HG03342 (cell line): Measurements from ENCODE around the gene INTS11.

Experiments
- ATAC-seq: cut with Tn5 transposase; IDR thresholded peaks from one replicate; pipeline ENCODE4 v1.9.1; 2021; ENCODE audit warnings: mild to moderate bottlenecking, moderate library complexity; ENCODE audit not compliant: unreplicated experiment

The INTS11 gene

GRCh38 chr1:1358433-1359271 lies 34.2 kb upstream of the INTS11 start, which contains the start of gene MXRA8:
MXRA8 (minus strand) TSS chr1:1358555; CDS start chr1:1358504, 51 bp downstream.
- ATAC-seq: no peak

GRCh38 chr1:1357871-1358432 lies 33.5 kb upstream of the INTS11 start:
- no peak for ATAC-seq

- ATAC-seq: no peak
Observed at GRCh38 chr1:1356796-1357401, 32.4 kb upstream of the INTS11 start.

- ATAC-seq: no peak
Observed at GRCh38 chr1:1356166-1356795, 31.8 kb upstream of the INTS11 start.

- ATAC-seq: no peak
Observed at GRCh38 chr1:1355416-1355815, 31.0 kb upstream of the INTS11 start.

GRCh38 chr1:1354271-1355247 lies 30.1 kb upstream of the INTS11 start:
- ATAC-seq: no peak

DNA sequence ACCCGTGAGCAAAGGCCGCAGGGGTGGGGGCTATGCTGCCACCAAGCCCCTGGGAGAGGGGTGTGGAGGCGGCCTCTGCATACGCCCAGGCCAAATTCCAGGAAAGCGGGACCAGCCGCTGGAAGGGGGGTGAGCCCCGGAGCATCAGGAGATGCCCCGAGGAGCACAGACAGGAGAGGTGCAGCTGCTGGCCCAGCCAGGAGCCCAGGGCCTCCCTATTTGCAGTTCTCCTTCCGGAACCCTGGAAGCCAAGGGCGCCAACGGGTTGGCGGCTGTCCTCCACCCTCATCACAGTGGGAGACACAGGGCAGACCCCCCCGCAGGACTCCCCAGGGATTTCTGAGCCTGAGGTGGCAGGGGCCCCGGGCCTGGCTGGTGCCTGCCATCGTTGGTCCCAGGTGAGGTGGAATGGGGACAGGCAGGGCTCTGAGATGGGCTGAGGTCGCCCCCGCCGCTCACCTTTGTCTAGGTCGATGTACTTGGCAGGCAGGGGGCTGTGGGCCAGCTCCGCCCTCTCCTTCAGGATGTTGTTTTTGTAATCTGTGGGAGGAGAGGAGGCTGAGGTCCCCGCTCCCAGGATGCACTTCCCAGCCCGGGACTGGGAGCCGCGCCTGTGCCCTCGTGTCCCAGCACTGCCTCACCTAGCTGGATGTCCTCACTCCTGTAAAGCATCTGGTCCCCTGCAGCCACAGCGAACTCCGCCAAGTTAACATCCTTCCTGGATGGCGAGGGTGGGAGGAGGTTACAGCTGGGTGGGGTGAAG lies 29.1 kb upstream of the INTS11 start:
- ATAC-seq: no peak

DNA sequence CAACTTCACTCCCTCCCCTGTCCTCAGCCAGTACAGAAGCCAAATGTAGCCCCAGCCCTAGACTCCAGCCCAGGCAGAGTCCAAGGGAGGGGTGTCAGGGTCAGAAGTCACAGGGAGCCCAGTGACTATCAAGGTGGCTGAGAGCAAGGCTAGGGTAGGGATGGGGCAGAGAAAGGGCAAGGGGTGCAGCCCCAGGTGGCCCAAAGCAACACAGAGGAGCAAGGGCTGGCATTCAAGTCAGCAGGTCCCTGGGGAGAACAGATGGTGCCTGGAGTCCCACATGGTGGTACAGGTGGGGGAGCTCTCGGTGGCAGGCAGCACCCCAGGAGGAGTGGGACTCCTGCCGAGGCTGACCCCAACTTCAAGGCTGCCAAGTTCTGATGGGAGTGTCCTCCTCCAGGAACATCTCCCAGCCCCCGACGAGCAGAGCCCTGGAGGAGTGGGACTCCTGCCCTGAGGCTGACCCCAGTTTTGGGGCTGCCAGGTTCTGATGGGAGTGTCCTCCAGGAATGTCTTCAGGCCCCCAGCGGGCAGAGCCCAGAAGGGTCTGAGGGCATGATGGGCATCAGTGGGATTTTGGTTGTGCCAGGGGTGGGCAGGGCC lies 28.4 kb upstream of the INTS11 start:
- no peak for ATAC-seq

DNA sequence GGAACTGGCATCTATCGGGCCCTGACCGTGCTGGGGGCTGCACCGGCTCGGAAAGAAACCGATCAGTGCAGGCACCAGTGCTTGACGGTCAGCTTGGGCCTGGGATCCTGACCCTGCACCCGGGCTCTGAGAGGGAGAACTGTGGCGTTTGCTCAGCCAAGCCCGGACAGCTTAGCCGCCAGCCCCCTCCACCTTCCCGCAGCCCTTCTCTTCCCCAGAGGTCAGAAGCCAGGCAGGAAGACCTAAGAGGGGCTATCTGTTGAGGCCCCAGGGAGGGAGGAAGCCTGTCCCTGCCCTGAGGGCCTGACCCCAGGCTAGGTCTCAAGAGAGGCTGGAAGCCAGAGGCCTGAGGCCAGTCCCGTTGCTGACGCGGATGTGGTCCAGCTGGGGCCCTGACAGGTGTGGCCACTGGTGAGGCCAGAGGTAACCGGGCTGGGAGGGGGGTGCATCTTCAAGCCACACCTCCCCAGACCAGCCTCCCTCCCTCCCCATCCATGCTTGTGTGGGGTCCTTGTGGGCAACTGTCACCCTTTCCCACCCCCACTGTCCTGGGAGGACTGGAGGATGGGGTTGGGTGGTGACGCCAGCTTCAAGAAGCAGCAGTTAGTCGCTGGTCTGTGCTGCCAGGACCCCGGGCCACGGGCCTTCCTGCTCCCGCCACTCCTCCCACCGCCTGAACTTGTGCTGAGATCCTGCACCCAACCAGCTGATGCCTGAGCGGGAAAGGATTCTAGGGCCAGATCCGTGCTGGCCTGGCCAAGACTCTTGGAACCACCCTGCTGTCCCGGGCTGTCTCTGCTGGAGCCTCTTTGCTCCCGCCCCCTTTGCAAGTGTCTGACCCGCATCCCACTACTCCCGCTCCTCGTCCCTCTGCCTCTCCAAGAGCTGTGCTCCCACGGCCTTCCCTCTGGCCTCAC lies 27.3 kb upstream of the INTS11 start:
- no peak for ATAC-seq

- peak; percentile 61 for ATAC-seq
Observed at GRCh38 chr1:1349256-1350012, 25.0 kb upstream of the INTS11 start, which contains the start of gene DVL1. DVL1 (minus strand) TSS chr1:1349418; CDS start chr1:1349065, 353 bp downstream.

DNA sequence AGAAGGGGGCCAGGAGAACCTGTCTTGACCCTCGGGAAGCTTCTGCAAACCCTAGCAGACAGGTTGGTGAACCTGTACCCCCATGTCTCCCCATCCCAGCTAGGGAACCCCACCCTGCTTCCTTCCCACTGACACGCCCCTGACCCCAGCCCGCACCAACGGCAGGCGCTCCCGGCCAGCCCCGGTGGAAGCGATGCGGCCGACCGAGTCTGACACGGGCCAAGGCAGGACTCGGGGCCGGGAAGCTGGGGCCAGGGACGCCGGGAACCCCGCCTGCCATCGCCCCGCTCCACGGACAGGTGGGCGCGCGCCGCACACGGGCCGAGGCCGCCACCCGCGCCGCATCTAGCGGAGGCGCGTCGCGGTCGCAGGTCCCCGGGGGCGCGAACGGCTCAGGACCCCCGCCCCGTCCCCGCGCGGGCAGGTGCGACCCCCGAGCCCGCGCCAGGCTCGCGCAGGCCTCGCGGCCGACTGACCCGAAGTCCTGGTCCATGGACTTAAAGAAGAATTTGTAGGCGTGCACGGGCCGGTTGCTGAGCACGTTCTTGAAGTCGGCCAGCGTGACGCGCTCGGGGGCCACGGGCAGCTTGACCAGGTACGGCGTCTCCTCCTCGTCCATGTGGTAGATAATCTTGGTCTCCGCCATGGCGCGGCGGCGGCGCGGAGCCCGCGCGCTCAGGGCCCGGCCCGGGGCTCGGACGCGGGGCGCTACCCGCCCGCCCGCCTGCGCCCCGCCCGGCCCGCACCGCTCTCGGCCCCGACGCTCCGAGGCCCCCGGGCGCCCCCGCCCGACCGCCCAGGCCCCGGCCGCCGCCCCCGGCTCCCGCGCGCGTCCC lies 24.2 kb upstream of the INTS11 start:
- ATAC-seq: peak; percentile 28

- ATAC-seq: no peak
Observed at GRCh38 chr1:1347663-1348419, 23.4 kb upstream of the INTS11 start.

GRCh38 chr1:1347026-1347595 lies 22.7 kb upstream of the INTS11 start:
- ATAC-seq: no peak

DNA sequence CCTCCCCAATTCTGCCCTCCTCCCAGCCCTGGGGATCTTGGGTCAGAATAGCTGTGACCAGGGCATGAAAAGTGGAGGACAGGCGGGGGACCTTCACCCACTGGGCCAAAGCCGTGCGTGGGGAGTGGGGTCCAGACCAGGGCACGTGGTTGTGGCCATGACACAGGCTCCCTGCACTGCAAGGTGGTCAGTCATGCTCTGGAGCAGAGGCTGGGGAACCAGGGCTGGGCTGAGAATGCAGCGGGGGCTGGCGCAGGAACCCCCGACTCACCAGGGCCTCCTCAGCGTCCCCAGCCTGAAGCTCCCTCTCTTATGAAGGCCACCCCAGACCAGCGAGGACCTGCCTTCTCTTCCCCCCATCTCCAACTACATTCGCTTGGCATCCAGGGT lies 22.0 kb upstream of the INTS11 start:
- ATAC-seq: no peak

DNA sequence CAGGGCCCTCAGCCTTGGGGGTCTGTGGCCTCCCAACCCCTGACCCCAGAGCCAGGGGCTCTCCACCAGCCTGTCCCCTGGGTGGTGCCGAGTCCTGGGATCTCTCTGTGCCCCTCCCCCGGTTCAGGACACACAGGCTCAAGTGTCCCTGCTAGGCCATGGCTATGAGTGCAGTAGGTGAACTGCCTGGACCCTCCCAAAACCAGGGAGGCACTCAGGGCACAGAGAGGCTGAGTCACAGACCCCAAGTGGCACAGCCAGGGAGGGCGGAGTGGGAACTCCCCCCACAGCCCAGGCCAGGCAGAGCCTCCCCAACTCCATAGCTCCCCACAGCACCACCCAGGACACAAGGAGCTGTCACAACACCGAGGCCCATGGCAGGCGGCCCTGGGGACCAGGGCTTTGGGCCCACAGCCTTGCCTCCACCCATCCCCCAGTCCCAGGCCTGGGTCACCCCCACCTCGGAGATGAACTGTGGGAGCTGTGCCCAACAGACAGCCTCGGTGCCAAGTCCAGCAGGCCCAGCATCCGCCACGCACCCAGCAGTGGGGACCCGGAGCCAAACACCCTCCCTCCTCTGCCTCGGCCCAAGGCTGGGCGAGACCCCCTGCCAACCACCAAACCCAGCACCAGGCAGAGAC lies 21.5 kb upstream of the INTS11 start:
- no peak for ATAC-seq
